ENCODE data around the gene YTHDF1.

Gene YTHDF1

GRCh38 chr20:63248835-63249591 is 33.1 kb upstream of the YTHDF1 start:
- no peak for DNase-seq

GRCh38 chr20:63247671-63248228 is 31.8 kb upstream of the YTHDF1 start:
- DNase-seq = no peak

DNA sequence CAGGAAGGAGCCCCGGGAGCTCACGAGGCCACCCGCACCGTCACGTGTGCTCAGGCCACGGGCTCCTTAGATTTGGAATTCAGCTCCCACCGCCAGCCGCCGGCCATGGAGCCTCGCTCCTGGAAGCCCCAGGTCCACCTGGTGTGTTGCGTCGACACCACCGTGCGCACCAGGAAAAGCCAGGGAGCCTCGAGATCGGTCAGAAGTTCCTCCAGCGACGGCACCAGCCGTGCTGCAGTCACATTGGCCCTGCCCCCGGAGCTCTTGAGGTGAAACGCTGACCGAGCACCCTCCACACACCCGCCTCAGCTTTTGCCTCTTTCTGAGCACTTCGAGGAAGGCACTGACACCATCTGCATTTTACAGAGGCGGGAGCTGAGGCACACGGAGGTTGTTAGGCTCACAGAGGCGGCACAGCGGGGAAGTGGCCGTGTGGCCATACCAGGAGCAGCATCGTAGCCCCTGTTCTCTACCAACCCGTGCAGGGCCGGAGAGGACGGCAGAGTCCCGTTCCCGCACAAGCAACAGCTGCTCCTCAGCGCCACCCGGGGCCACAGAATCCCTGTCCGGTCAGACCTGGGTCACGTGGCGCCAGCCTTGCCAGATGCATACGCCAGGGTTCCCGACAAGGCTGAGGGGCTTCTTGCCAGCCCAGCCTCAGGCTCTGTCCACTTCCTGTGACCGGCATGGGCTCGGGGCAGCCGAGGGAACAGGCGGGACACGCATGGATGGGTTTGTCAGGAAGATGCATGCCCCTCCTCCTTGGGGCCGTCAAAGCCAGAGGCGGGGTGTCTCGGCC is 30.8 kb upstream of the YTHDF1 start:
- DNase-seq = no peak

DNA sequence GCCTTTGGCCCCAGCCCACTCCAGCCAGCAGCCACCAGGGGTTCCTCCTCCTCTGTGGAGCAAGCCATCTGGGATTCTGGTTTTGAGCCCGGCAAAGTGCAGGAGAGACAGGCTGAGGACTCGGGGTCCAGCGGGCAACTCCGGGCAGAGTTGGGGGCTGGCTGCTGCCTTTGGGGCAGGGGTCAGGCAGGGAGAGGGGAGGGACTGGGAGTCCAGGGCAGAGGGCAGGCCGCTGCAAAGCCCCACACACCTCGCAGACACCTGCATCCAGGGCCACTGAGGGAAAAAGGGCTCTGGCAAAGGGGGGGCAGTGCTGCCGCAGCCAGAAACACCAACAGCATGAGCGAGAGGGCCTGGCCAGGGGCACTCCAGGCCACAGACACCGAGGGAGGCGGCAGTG is 28.5 kb upstream of the YTHDF1 start:
- no peak for DNase-seq

DNA sequence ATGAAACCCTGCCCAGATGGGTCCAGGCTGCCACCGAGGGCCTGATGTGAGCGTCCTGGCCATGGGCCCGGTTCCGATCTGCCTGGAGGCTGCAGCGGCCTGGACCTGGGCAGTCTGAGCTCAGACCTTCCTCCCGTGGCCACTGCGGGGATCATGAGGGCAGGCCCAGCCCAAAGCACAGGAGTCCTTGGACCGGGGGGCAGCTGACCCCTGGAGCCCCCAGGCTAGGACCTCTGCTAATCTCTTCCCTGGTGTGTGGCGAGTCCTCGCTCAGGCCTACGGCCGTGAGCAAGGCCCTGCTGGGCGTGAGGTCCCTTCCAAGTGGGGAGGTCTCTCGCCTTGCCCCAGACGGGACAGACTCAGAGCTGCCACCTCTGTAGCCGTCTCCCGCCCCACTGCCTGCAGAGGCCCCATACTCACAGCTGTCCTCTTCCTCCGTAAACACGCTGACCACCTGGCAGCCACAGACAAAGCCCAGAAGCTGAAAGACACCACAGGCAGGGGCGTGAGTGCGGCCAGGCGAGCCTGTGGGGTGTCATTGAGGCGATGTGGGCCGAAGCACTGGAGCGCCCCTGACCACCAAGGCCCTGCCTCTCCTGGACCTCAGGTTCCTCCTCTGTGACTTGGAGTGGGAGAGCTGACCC is 27.8 kb upstream of the YTHDF1 start:
- DNase-seq = no peak

DNA sequence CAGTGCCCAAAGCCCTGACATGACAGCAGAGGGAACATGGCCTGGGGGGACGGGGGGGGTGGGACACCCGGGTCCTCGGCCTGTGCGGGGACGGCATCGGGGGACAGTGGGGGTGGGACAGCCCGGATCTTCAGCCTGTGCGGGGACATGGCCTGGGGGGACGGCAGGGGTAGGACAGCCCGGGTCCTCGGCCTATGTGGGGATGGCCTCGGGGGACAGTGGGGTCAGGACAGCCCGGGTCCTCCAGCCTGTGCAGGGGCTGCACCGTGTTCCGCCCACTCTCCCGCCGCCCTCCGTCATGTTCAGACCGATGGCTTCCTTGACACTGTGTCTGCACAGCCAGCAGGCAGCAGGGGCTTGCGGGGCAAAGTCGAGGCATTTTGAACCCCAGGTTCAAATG is 26.8 kb upstream of the YTHDF1 start:
- DNase-seq = no peak

- no peak for DNase-seq
Observed at GRCh38 chr20:63241272-63241671, 25.3 kb upstream of the YTHDF1 start.

GRCh38 chr20:63240004-63240403 is 24.1 kb upstream of the YTHDF1 start:
- DNase-seq = no peak

DNA sequence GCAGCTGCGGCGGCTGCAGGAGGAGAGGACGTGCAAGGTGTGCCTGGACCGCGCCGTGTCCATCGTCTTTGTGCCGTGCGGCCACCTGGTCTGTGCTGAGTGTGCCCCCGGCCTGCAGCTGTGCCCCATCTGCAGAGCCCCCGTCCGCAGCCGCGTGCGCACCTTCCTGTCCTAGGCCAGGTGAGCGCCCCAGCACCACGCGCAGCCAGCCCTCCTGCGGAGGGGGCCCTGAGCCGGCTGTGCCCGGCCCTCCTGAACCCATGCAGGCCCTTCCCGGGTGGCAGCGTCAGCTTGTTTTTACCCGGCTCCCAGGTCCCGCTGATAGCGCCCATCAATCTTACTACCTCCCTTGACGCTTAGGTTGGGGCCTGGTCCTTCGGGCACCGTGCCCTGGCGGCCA is 23.5 kb upstream of the YTHDF1 start:
- DNase-seq = no peak

DNA sequence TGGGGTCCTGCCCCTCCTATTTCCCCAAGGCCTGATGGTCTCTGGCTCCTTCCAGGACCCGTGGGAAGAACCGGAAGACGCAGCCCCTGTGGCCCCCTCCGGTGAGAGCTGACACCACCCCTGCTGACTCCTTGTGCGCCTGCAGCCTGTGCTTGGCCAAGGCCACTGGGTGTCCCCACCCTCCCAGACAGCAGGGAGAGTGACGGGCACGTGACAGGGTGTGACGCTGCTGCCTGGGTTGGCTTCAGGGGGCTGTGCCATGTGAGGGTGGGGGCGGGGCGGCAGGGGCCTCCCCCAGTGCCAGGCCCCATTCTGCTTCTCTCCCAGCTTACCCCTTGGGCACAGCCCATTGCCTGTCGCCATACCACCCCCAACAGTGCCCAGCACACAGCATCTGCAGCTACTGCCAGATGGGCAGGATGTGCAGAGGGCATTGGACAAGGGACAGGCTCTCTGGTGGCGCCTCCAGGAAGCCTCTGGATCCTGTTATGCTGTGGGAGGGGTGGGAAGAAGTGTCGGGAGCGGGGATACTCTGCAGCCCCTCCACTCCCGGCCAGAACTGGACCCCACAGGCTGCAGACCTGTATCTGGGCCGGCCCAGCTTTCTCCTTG is 22.7 kb upstream of the YTHDF1 start:
- no peak for DNase-seq

DNA sequence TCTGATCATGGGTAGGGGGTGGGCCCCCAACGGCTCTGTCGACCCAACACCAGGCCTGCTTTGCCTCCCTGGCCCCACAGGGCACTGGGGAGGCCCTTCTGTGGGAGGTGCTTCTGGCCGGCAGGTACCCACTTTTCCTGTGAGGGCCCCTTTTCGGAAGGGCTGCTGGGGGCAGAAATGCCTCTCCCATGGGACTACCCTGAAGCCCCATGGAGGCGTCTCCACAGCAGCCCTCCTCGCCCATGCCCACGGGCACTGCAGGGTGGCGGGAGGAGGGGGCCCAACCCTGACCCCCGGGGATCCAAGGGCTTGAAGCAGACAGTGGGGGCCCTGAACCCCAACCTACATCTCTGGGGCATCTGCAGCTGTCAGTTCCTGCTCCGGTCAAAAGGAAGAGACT is 22.1 kb upstream of the YTHDF1 start:
- no peak for DNase-seq

DNA sequence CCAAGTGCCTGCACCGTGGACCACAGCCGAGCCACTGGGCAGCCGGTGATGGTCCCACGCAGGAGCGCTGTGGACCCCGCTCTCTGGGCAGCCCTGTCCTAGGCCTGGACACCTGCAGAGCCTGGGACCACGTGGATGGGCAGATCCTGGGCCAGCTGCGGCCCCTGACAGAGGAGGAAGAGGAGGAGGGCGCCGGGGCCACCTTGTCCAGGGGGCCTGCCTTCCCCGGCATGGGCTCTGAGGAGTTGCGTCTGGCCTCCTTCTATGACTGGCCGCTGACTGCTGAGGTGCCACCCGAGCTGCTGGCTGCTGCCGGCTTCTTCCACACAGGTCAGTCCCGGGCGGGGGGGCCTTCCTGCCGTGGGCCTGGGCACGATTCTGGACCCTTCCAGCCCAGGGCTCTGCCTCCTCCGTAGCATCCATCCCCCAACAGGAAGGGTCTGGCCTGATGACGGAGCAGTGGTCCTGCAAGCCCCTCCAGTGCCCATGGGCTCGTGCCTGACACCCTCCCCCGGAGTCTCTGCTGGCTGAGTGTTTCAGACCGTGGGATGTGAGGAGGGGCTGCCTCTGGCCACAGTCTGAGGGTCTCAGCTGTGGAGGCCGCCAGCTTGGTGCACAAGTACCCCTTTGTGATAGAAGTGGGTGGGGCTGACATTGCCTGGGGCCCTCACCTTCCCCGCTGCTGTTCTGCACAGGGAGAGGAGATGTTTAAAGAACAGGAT is 20.3 kb upstream of the YTHDF1 start:
- no peak for DNase-seq

- DNase-seq = no peak
Observed at GRCh38 chr20:63235399-63235983, 19.6 kb upstream of the YTHDF1 start, which contains the start of gene BIRC7. Gene BIRC7 (plus strand): TSS chr20:63235905. CDS start chr20:63236097, 192 bp downstream.

- peak; percentile 3 for DNase-seq
Observed at GRCh38 chr20:63234693-63235398, 18.9 kb upstream of the YTHDF1 start.

- no peak for DNase-seq
Observed at GRCh38 chr20:63233924-63234323, 18.0 kb upstream of the YTHDF1 start.

DNA sequence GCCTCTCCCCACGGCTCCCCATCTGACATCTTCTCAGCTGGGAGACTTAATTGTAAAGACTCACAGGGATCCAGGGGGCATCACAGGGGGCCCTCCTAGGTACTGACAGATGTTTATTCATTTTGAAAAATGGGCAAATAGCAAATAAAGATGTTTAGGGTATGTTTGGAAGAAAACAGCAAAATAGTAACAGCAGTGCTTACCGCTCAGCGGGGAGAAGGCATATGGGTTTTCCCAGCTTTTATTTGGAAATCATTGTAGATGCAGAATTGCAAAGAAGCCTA is 17.1 kb upstream of the YTHDF1 start:
- DNase-seq = no peak

DNA sequence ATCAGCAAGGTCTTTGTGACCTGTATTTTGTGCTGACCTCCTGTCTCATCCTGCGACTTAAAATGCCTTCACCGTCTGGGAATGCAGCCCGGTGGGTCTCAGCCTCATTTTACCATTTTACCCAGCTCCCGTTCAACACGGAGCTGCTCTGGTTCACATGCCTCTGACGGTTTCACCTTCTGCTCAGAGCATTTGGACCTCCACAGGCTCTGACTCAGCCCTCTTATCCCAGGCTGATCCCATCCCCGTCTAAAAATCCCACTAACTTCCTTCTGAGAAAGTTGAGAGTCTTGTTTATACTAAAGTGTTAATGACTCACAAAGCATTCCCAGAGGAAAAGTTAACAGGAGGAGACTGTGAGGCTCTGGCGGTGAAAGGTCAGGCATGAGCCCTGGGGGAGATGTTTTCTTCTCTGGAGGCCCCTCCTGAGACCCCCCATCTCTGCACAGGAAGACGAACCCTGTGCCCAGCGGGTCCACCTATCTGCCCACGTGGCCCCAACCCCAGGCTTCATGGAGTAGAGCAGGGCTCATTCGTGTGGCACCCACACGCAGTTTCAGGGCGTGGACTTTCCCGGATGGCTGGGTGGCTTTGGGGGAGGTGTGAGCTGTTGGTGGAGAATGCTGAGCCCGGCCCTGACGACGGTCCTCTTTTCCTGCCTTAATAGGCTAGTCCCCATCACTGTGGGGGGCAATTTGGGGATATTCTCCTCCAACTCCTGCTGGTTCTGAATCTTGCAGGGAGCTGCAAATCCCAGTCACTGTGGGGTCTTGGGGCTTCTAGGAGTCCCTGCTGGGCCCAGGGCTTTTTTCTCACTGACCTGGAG is 16.5 kb upstream of the YTHDF1 start:
- no peak for DNase-seq

- peak; percentile 12 for DNase-seq
Observed at GRCh38 chr20:63230800-63231268, 14.9 kb upstream of the YTHDF1 start.

DNA sequence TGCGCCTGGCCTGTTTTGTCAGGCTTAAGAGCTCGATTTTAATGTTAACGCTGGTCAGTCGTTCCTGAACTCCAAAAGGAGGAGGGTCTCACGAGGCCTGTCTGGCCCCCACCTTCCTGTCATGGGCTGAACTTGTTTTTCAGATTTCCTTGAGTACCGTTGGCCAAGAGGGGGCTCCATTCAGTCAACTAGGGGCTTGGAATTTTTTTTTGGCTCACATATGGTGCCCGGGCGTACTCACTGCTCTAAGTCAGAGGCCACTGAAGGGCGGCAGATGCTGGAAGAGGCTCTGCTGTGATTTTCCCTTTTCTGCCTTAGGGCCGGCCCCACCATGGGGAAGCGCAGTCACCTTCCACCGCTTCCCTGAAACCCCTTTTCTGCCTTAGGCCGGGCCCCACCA is 12.9 kb upstream of the YTHDF1 start:
- no peak for DNase-seq

- DNase-seq = no peak
Observed at GRCh38 chr20:63227260-63227659, 11.3 kb upstream of the YTHDF1 start.

Data from NCI-H2227 treated with DMSO at 0.1 percent for 48 hours (cell line).